ENCODE results near the gene PPP1R13B.
A peak's percentile ranks its signal among the peaks of the same experiment; 100 is the strongest.
"Not testable (repeated sequence)": the region's sequence is repeated elsewhere in the genome, so short reads cannot be mapped to it uniquely, and the experiment has no call there.

Gene PPP1R13B

GRCh38 chr14:103847451-103848174, at the start of gene PPP1R13B:
PPP1R13B (minus strand) TSS chr14:103847575; CDS start chr14:103847307, 268 bp downstream.
- Mint-ChIP-seq H3K4me3 (peak within 1 kb of the TSS; percentile 89), H3K27me3 (no peaks in the 10 kb centered on the region), H3K9me3 (ENCODE audit: low read depth) (no peaks in the 10 kb centered on the region), H3K36me3 (peaks cover 2% of the 10 kb centered on the region), H3K27ac (peak within 1 kb of the TSS; percentile 75), H3K4me1 (ENCODE audit: low read depth) (peaks cover 15% of the 10 kb centered on the region)

GRCh38 chr14:103896578-103896977, 49.2 kb upstream of the PPP1R13B start:
- no peaks in the 10 kb centered on the region for H3K27me3 Mint-ChIP-seq
- H3K9me3 Mint-ChIP-seq (ENCODE audit: low read depth): no peaks in the 10 kb centered on the region
- peaks cover 3% of the 10 kb centered on the region for H3K4me1 Mint-ChIP-seq (ENCODE audit: low read depth)
- H3K27ac Mint-ChIP-seq: no peak overlapping the region
- no peak overlapping the region for H3K4me3 Mint-ChIP-seq
- H3K36me3 Mint-ChIP-seq: no peaks in the 10 kb centered on the region

- H3K4me1 Mint-ChIP-seq (ENCODE audit: low read depth): no peaks in the 10 kb centered on the region
- H3K4me3 Mint-ChIP-seq: no peak overlapping the region
- no peaks in the 10 kb centered on the region for H3K36me3 Mint-ChIP-seq
- no peaks in the 10 kb centered on the region for H3K9me3 Mint-ChIP-seq (ENCODE audit: low read depth)
- H3K27me3 Mint-ChIP-seq: no peaks in the 10 kb centered on the region
- H3K27ac Mint-ChIP-seq: no peak overlapping the region
Observed at GRCh38 chr14:103894723-103895059, 47.3 kb upstream of the PPP1R13B start.

GRCh38 chr14:103894034-103894722, 46.8 kb upstream of the PPP1R13B start:
- Mint-ChIP-seq H3K4me1 (ENCODE audit: low read depth) (no peaks in the 10 kb centered on the region), H3K9me3 (ENCODE audit: low read depth) (no peaks in the 10 kb centered on the region), H3K36me3 (no peaks in the 10 kb centered on the region), H3K27ac (no peak overlapping the region), H3K4me3 (no peak overlapping the region), H3K27me3 (no peaks in the 10 kb centered on the region)

- Mint-ChIP-seq H3K9me3 (ENCODE audit: low read depth) (no peaks in the 10 kb centered on the region), H3K27ac (no peak overlapping the region), H3K4me1 (ENCODE audit: low read depth) (no peaks in the 10 kb centered on the region), H3K27me3 (no peaks in the 10 kb centered on the region), H3K4me3 (no peak overlapping the region), H3K36me3 (no peaks in the 10 kb centered on the region)
Observed at GRCh38 chr14:103892247-103892646, 44.9 kb upstream of the PPP1R13B start.

- Mint-ChIP-seq H3K27ac (no peak overlapping the region), H3K9me3 (ENCODE audit: low read depth) (no peaks in the 10 kb centered on the region), H3K27me3 (no peaks in the 10 kb centered on the region), H3K36me3 (no peaks in the 10 kb centered on the region), H3K4me3 (no peak overlapping the region), H3K4me1 (ENCODE audit: low read depth) (no peaks in the 10 kb centered on the region)
Observed at GRCh38 chr14:103891667-103892215, 44.4 kb upstream of the PPP1R13B start.

GRCh38 chr14:103890821-103891666, 43.7 kb upstream of the PPP1R13B start:
- H3K4me1 Mint-ChIP-seq (ENCODE audit: low read depth): no peaks in the 10 kb centered on the region
- no peaks in the 10 kb centered on the region for H3K27me3 Mint-ChIP-seq
- H3K4me3 Mint-ChIP-seq: no peak overlapping the region
- no peak overlapping the region for H3K27ac Mint-ChIP-seq
- no peaks in the 10 kb centered on the region for H3K9me3 Mint-ChIP-seq (ENCODE audit: low read depth)
- no peaks in the 10 kb centered on the region for H3K36me3 Mint-ChIP-seq

GRCh38 chr14:103890052-103890371, 42.6 kb upstream of the PPP1R13B start:
- Mint-ChIP-seq H3K4me1 (ENCODE audit: low read depth) (no peaks in the 10 kb centered on the region), H3K4me3 (no peak overlapping the region), H3K9me3 (ENCODE audit: low read depth) (no peaks in the 10 kb centered on the region), H3K27ac (no peak overlapping the region), H3K27me3 (no peaks in the 10 kb centered on the region), H3K36me3 (no peaks in the 10 kb centered on the region)

GRCh38 chr14:103889313-103890051, 42.1 kb upstream of the PPP1R13B start:
- H3K27ac Mint-ChIP-seq: no peak overlapping the region
- no peak overlapping the region for H3K4me3 Mint-ChIP-seq
- H3K9me3 Mint-ChIP-seq (ENCODE audit: low read depth): no peaks in the 10 kb centered on the region
- no peaks in the 10 kb centered on the region for H3K27me3 Mint-ChIP-seq
- no peaks in the 10 kb centered on the region for H3K36me3 Mint-ChIP-seq
- no peaks in the 10 kb centered on the region for H3K4me1 Mint-ChIP-seq (ENCODE audit: low read depth)

- not testable (repeated sequence) for H3K27me3 Mint-ChIP-seq; H3K4me1 Mint-ChIP-seq (ENCODE audit: low read depth); H3K4me3 Mint-ChIP-seq; H3K9me3 Mint-ChIP-seq (ENCODE audit: low read depth); H3K36me3 Mint-ChIP-seq; H3K27ac Mint-ChIP-seq
Observed at GRCh38 chr14:103889002-103889312, 41.6 kb upstream of the PPP1R13B start.

GRCh38 chr14:103887557-103888115, 40.3 kb upstream of the PPP1R13B start:
- Mint-ChIP-seq H3K9me3 (ENCODE audit: low read depth) (no peaks in the 10 kb centered on the region), H3K4me3 (no peak overlapping the region), H3K27me3 (no peaks in the 10 kb centered on the region), H3K36me3 (no peaks in the 10 kb centered on the region), H3K4me1 (ENCODE audit: low read depth) (no peaks in the 10 kb centered on the region), H3K27ac (no peak overlapping the region)

GRCh38 chr14:103887170-103887501, 39.8 kb upstream of the PPP1R13B start:
- Mint-ChIP-seq H3K9me3 (ENCODE audit: low read depth) (no peaks in the 10 kb centered on the region), H3K4me1 (ENCODE audit: low read depth) (no peaks in the 10 kb centered on the region), H3K4me3 (no peak overlapping the region), H3K36me3 (no peaks in the 10 kb centered on the region), H3K27ac (no peak overlapping the region), H3K27me3 (no peaks in the 10 kb centered on the region)

- Mint-ChIP-seq H3K27me3 (no peaks in the 10 kb centered on the region), H3K27ac (no peak overlapping the region), H3K4me3 (no peak overlapping the region), H3K4me1 (ENCODE audit: low read depth) (no peaks in the 10 kb centered on the region), H3K36me3 (no peaks in the 10 kb centered on the region), H3K9me3 (ENCODE audit: low read depth) (no peaks in the 10 kb centered on the region)
Observed at GRCh38 chr14:103886304-103887169, 39.2 kb upstream of the PPP1R13B start.

GRCh38 chr14:103885509-103885932, 38.1 kb upstream of the PPP1R13B start:
- Mint-ChIP-seq H3K4me1 (ENCODE audit: low read depth) (peaks cover 7% of the 10 kb centered on the region), H3K9me3 (ENCODE audit: low read depth) (no peaks in the 10 kb centered on the region), H3K4me3 (no peak overlapping the region), H3K27ac (no peak overlapping the region), H3K27me3 (no peaks in the 10 kb centered on the region), H3K36me3 (no peaks in the 10 kb centered on the region)

Measured in activated naive CD8-positive, alpha-beta T cell (primary cell).